ENCODE data around the gene ZNF646. TPM values are rescaled to one million over a fixed set of nuclear protein-coding genes. Genes with fewer than 3 reads are reported as not detected.

The ZNF646 gene
- total and polyA plus RNA-seq, 2 of the 13 experiments (the other 11 are each of a cell fraction or from before 2014, with no cell fraction given), result 3.4 to 10.9 TPM

DNA sequence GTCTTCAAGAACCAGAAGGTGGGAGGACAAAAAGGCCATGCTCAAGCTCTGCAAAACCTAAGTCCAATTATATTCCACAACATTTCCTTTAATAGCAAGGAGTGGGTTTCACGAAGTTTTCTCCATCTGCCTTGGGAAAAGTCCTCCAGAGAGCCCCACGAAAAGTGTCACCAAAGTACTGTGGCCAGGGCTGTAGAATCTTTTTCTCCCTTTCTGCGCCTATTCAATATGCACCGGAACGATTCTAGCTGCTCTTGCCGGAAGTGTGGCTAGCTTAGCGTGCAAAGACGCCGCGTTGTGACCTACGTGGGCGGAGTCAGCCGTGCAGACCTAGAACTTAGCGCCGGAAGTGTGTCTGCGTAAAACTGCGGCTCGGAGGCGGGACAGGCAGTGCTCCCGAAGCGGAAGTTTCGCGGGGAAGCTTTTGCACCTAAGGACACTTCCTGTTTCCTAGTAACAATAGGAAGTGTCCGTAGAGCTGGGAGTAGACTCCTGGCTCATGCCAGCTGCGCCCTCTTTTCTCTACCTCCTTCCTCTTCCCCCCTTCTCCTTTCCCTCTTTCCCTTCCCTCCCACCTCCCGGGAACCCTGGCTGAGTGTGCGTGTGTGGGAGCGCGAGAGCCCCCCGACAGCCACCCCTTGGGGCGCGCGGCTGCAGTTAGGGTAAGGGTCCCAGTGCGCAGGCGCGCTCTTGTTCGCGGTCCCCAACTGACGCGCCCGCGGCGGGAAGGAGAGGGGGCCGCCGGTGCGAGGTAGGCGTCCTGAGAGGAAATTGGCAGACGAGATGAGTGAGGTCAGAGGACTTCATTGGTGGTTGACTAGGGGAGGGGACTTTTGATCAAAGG lies at the start of gene ZNF646, which contains the start of gene ZNF668 (continued):
- TF ChIP-seq ZNF136 (CRISPR knock-in tag; IDR thresholded peaks at IDR 0.05; ENCODE audit: low read depth) (peak; percentile 98), KIAA2018 (CRISPR knock-in tag; IDR thresholded peaks at IDR 0.05; ENCODE audit: borderline replicate concordance) (0 out of 2 replicates have a peak, but pooled peaks have one; percentile 55), ELF3 (CRISPR knock-in tag; IDR thresholded peaks at IDR 0.05) (peak; percentile 98), ZNF280D (CRISPR knock-in tag; IDR thresholded peaks at IDR 0.05) (peak; percentile 46; the same call in 1 of the 2 replicates), MATR3 (CRISPR knock-in tag; IDR thresholded peaks at IDR 0.05) (no peak), RCOR2 (CRISPR knock-in tag; IDR thresholded peaks at IDR 0.05) (peak; percentile 76), MAZ (IDR thresholded peaks at IDR 0.05; ENCODE audit: borderline replicate concordance, low read depth, low read length) (0 out of 2 replicates have a peak, but pooled peaks have one; percentile 18), MAZ (CRISPR knock-in tag; IDR thresholded peaks at IDR 0.05; ENCODE audit: low read depth) (no peak; the same call in 1 of the 2 replicates), ZC3H4 (CRISPR knock-in tag; IDR thresholded peaks at IDR 0.05; ENCODE audit: borderline replicate concordance) (no peak), BRD4 (CRISPR knock-in tag; IDR thresholded peaks at IDR 0.05) (peak; percentile 68), TIGD3 (CRISPR knock-in tag; IDR thresholded peaks at IDR 0.05; ENCODE audit: borderline replicate concordance) (0 out of 2 replicates have a peak, but pooled peaks have one; percentile 19)
- TF ChIP-seq, protein P1, sequence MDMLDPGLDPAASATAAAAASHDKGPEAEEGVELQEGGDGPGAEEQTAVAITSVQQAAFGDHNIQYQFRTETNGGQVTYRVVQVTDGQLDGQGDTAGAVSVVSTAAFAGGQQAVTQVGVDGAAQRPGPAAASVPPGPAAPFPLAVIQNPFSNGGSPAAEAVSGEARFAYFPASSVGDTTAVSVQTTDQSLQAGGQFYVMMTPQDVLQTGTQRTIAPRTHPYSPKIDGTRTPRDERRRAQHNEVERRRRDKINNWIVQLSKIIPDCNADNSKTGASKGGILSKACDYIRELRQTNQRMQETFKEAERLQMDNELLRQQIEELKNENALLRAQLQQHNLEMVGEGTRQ (IDR thresholded peaks at IDR 0.05; ENCODE audit: low read depth, low read length), result no peak
- TF ChIP-seq, protein P1 (CRISPR knock-in tag; IDR thresholded peaks at IDR 0.05; ENCODE audit: borderline replicate concordance), result no peak
